GM10266 (cell line): ENCODE data around the gene RFC5.

Experiments
- DNase-seq: peaks from one replicate; pipeline ENCODE4 v3.0.0; 2012; ENCODE audit errors: extremely low spot score
- CTCF ChIP-seq: IDR thresholded peaks from 2 replicates; pipeline ENCODE4 v1.5.1; 2012; ENCODE audit warnings: mild to moderate bottlenecking, low read depth; ENCODE audit not compliant: control insufficient read depth, insufficient read depth; ENCODE audit errors: missing control alignments

Gene RFC5

GRCh38 chr12:118058227-118058626 is 41.7 kb downstream of the RFC5 start:
- no peak for DNase-seq
- no peak for TF ChIP-seq CTCF

GRCh38 chr12:118058881-118059280 is 42.4 kb downstream of the RFC5 start:
- no peak for TF ChIP-seq CTCF
- no peak for DNase-seq

- TF ChIP-seq CTCF, result no peak
- DNase-seq, result peak; percentile 34
Measured at GRCh38 chr12:118059341-118060191, 43.1 kb downstream of the RFC5 start.

GRCh38 chr12:118060301-118061010 is 44.0 kb downstream of the RFC5 start:
- DNase-seq, result no peak
- TF ChIP-seq CTCF, result no peak

- peak; percentile 80 for DNase-seq
- TF ChIP-seq CTCF, result no peak
Measured at GRCh38 chr12:118061011-118061872, 44.7 kb downstream of the RFC5 start, which contains the start of gene WSB2. WSB2 (minus strand) TSS chr12:118061179; CDS start chr12:118061048, 131 bp downstream.

- peak; percentile 59 for DNase-seq
- TF ChIP-seq CTCF, result no peak
Measured at GRCh38 chr12:118061873-118062843, 45.7 kb downstream of the RFC5 start.
